ENCODE results near the gene STRBP.

The STRBP gene

DNA sequence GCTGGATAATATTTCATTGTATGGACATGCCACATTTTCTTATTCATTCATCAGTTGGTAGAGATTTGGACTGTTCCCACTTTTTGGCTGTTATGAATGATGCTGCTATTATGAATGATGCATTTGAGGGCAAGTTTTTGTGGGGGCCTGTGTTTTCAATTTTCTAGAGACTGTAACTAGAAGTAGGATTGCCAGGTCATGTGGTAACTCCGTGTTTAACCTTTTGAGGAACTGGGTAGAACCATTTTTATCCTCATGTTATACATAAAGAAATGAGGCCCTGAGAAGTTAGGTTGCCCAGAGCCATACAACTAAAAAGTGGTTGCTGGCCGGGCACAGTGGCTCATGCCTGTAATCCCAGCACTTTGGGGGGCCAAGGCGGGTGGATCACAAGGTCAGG, 22.4 kb upstream of the STRBP start:
- Histone ChIP-seq H3K27ac (no peak overlapping the region), H3K4me1 (ENCODE audit: control insufficient read depth in 1 of 2, insufficient read depth in 1 of 2, low read depth in 1 of 2, low read length in 1 of 2) (no peaks in the 10 kb centered on the region), H3K9me3 (no peaks in the 10 kb centered on the region), H3K27me3 (peaks cover 5% of the 10 kb centered on the region), H3K36me3 (no peaks in the 10 kb centered on the region), H3K4me3 (ENCODE audit: low read depth in 1 of 2, low read length in 1 of 2) (no peak overlapping the region)
- TF ChIP-seq, protein P1, sequence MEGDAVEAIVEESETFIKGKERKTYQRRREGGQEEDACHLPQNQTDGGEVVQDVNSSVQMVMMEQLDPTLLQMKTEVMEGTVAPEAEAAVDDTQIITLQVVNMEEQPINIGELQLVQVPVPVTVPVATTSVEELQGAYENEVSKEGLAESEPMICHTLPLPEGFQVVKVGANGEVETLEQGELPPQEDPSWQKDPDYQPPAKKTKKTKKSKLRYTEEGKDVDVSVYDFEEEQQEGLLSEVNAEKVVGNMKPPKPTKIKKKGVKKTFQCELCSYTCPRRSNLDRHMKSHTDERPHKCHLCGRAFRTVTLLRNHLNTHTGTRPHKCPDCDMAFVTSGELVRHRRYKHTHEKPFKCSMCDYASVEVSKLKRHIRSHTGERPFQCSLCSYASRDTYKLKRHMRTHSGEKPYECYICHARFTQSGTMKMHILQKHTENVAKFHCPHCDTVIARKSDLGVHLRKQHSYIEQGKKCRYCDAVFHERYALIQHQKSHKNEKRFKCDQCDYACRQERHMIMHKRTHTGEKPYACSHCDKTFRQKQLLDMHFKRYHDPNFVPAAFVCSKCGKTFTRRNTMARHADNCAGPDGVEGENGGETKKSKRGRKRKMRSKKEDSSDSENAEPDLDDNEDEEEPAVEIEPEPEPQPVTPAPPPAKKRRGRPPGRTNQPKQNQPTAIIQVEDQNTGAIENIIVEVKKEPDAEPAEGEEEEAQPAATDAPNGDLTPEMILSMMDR (IDR thresholded peaks at IDR 0.05): no peak

DNA sequence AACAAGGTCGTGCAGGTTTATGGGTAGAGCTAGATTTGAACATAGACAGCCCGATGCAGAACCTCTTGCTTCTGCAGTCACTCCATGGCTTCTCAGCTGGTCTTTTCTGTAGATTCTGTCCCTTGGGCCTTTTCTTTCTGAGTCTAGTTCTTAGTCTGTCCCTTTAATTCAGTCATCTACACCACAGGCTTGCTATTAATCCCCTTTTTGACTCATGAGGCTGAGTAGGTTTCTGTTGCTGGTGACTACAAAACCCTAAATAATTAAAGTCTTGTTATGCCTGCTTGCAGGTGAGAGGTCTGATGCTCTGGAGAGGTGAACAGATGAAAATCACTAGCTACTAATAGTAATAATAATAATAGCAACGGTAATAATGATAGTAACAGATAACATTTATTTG, 19.3 kb upstream of the STRBP start:
- TF ChIP-seq, protein P1 (IDR thresholded peaks at IDR 0.05): no peak
- no peak overlapping the region for H3K27ac ChIP-seq

DNA sequence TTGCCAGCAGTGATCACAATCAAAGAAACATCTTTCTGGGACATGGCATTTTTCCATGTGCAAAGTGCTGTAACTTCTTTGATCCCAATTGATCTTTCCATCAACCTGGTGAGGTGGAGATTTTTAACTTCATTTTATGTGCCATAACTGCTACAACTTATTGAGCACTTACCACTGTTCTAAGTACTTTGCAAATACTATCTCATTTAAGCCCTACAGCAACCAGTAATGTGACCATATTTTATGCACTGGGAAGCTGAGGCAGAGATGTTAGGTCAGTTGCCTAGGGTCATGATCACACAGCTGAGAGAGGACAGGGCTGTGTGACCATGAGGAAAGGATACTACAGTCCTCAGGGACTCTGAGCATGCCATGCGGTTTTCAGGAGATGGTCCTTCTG, 17.9 kb upstream of the STRBP start:
- Histone ChIP-seq H3K4me3 (ENCODE audit: low read depth in 1 of 2, low read length in 1 of 2) (no peak overlapping the region), H3K9me3 (no peaks in the 10 kb centered on the region), H3K4me1 (ENCODE audit: control insufficient read depth in 1 of 2, insufficient read depth in 1 of 2, low read depth in 1 of 2, low read length in 1 of 2) (no peaks in the 10 kb centered on the region), H3K27me3 (peaks cover 18% of the 10 kb centered on the region), H3K27ac (no peak overlapping the region), H3K36me3 (no peaks in the 10 kb centered on the region)
- TF ChIP-seq, protein P1 (IDR thresholded peaks at IDR 0.05): no peak

More for the DNA sequence above, 19.3 kb upstream of the STRBP start:
- no peaks in the 10 kb centered on the region for H3K36me3 ChIP-seq
- H3K4me3 ChIP-seq (ENCODE audit: low read depth in 1 of 2, low read length in 1 of 2): no peak overlapping the region
- H3K4me1 ChIP-seq (ENCODE audit: control insufficient read depth in 1 of 2, insufficient read depth in 1 of 2, low read depth in 1 of 2, low read length in 1 of 2): no peaks in the 10 kb centered on the region
- peaks cover 14% of the 10 kb centered on the region for H3K27me3 ChIP-seq
- H3K9me3 ChIP-seq: no peaks in the 10 kb centered on the region

DNA sequence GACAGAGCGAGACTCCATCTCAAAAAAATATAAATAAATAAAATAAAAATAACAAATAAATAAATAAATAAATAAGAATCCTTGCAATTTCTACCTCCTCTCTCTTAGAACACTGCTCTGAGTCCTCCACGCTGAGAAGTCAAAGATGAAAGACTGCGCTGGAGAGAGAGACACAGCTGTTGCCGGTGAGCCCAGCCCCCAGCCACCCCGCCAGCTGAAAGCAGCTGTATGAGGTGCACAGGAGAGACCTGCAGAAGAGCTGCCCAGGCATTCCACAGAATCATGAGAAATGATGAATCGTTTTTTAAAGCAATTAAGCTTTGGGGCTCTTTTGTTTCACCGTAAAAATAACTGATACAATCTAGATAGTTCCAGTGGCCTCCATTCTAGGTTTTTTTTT, 16.3 kb upstream of the STRBP start:
- Histone ChIP-seq H3K36me3 (no peaks in the 10 kb centered on the region), H3K4me3 (ENCODE audit: low read depth in 1 of 2, low read length in 1 of 2) (no peak overlapping the region), H3K4me1 (ENCODE audit: control insufficient read depth in 1 of 2, insufficient read depth in 1 of 2, low read depth in 1 of 2, low read length in 1 of 2) (no peaks in the 10 kb centered on the region), H3K9me3 (no peaks in the 10 kb centered on the region), H3K27me3 (peaks cover 18% of the 10 kb centered on the region), H3K27ac (no peak overlapping the region)
- TF ChIP-seq, protein P1 (IDR thresholded peaks at IDR 0.05): no peak

DNA sequence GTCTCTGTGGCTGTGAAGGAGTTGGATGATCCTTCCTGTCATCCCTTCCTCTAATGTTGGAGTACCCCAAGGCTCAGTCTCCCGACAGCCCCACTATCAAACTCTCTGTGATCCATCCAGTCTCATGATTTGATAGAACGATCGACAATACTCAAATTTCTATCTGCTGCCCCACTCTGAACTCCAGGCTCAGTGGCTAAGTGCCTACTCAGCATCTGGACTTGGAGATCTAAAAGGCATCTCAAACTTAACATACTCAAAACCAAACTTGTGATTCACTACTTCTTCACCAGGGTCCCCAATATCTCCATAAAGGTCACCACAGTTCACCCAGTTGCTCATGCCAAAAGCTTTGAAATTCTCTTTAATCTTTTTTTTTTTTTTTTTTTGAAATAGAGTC, 15.1 kb upstream of the STRBP start:
- H3K36me3 ChIP-seq: no peaks in the 10 kb centered on the region
- H3K4me3 ChIP-seq (ENCODE audit: low read depth in 1 of 2, low read length in 1 of 2): no peak overlapping the region
- H3K9me3 ChIP-seq: no peaks in the 10 kb centered on the region
- TF ChIP-seq, protein P1 (IDR thresholded peaks at IDR 0.05): no peak
- H3K4me1 ChIP-seq (ENCODE audit: control insufficient read depth in 1 of 2, insufficient read depth in 1 of 2, low read depth in 1 of 2, low read length in 1 of 2): no peaks in the 10 kb centered on the region
- peaks cover 18% of the 10 kb centered on the region for H3K27me3 ChIP-seq
- H3K27ac ChIP-seq: no peak overlapping the region

DNA sequence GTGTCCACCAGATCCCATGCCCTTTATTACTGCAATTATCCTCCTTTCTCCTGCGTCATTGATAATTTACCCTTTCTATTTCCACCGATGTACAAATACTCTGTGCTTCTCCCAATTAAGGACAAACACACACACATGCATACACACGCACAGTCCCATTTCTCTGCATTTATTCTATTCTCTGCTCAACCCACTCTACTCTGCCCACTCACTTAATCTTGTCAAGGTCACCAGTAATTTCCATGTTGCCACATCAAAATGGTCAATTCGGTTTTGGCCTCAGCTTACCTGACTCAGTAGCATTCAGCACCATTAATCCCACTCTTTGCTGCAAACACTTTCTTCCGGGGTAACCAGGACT, 14.6 kb upstream of the STRBP start:
- Histone ChIP-seq H3K36me3 (no peaks in the 10 kb centered on the region), H3K27ac (no peak overlapping the region), H3K27me3 (peaks cover 18% of the 10 kb centered on the region), H3K4me1 (ENCODE audit: control insufficient read depth in 1 of 2, insufficient read depth in 1 of 2, low read depth in 1 of 2, low read length in 1 of 2) (no peaks in the 10 kb centered on the region), H3K9me3 (no peaks in the 10 kb centered on the region), H3K4me3 (ENCODE audit: low read depth in 1 of 2, low read length in 1 of 2) (no peak overlapping the region)
- TF ChIP-seq, protein P1 (IDR thresholded peaks at IDR 0.05): no peak

All from neutrophil (primary cell).